Astrocyte of the cerebellum (primary cell): ENCODE measurements around the gene HECTD2.
A peak's percentile ranks its signal among the peaks of the same experiment; 100 is the strongest.

Source experiments
- DNase-seq: peaks from one replicate; pipeline ENCODE4 v3.0.0-alpha.2; 2011; ENCODE audit warnings: low read depth
- H3K4me3 ChIP-seq: 2 replicates; pipeline ENCODE4 v1.5.1; 2011; ENCODE audit warnings: mild to moderate bottlenecking, low read depth, low read length, moderate library complexity
- in situ Hi-C: cut with HindIII; loops from 2 replicates; pipeline ENCODE4 v1.10.0; 2017; ENCODE audit warnings: low sequenced_read_pairs
- TF ChIP-seq, protein P1 (sequence below): IDR thresholded peaks from 2 replicates; pipeline ENCODE4 v1.5.1; 2012; ENCODE audit warnings: low read length, low read depth, moderate library complexity, mild to moderate bottlenecking; ENCODE audit errors: missing control alignments

HECTD2 gene

GRCh38 chr10:91391920-91392319, 18.2 kb upstream of the HECTD2 start:
- H3K4me3 ChIP-seq: no peak overlapping the region
- in situ Hi-C loops: no loop called here
- TF ChIP-seq, protein P1, sequence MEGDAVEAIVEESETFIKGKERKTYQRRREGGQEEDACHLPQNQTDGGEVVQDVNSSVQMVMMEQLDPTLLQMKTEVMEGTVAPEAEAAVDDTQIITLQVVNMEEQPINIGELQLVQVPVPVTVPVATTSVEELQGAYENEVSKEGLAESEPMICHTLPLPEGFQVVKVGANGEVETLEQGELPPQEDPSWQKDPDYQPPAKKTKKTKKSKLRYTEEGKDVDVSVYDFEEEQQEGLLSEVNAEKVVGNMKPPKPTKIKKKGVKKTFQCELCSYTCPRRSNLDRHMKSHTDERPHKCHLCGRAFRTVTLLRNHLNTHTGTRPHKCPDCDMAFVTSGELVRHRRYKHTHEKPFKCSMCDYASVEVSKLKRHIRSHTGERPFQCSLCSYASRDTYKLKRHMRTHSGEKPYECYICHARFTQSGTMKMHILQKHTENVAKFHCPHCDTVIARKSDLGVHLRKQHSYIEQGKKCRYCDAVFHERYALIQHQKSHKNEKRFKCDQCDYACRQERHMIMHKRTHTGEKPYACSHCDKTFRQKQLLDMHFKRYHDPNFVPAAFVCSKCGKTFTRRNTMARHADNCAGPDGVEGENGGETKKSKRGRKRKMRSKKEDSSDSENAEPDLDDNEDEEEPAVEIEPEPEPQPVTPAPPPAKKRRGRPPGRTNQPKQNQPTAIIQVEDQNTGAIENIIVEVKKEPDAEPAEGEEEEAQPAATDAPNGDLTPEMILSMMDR: no peak
- no peak for DNase-seq

DNA sequence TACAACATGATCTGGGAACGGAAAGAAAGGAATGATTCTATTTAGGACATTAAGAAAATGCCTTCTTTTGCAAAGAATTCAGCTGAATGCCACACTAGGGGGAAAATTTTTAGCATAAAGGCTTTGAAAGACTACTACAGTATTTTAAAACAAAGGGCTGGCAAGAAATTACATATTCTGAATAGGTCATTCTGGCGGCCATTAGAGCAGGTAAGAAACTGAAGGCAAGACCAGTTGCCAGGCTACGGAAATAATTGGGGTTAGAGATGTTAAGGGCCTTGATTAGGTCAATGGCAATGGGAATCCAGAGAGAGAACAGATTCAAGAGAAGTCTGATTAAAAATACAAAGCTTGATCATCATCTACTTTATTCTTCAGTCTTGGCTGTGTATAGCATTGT, 3.8 kb upstream of the HECTD2 start:
- H3K4me3 ChIP-seq: no peak overlapping the region
- in situ Hi-C loops: no loop called here
- TF ChIP-seq, protein P1: no peak

GRCh38 chr10:91409069-91409868, 875 bp upstream of the HECTD2 start:
- peak overlapping the region; percentile 73 for H3K4me3 ChIP-seq
- in situ Hi-C loops: no loop called here
- TF ChIP-seq, protein P1: no peak
- DNase-seq: peak; percentile 69

More for the DNA sequence above, 3.8 kb upstream of the HECTD2 start:
- DNase-seq: no peak

DNA sequence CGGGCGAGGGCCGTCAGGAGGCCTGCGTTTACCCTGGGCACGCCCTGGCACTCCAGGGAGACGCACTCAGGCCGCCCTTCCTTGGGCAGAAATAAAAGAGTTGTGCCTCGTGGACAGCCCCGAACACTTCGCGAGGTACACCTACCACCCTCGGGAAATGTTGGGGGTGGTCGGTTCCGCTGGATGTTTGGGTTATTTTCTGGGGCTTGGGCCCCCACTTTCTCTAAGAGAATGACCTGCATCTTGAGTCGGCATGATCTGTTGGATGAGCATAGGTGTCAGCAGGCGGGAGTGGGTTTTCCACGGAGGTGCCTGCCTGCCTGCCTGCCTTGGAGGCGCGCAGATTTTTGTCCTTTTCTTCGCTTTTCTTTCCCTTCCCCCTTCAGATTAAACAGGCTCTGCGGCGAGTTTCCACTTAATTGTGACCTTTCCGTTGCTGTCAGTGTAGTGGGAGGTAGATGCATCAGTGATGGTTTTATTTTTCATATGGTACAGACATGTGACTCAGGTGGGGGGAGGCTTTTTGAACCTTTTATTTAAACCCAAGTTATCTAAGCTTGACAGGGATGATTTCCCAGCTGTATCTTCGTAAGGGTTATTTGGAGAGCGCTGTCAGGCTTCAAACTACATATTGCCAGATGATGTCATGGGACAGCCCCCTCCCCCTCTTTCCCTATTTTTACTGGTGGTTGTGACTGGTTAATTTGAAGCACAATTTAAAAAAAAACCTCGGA, 661 bp downstream of the HECTD2 start:
- TF ChIP-seq, protein P1: no peak
- no peak for DNase-seq
- in situ Hi-C loops: no loop called here
- H3K4me3 ChIP-seq: peak overlapping the region; percentile 73

GRCh38 chr10:91411621-91412020, 1.5 kb downstream of the HECTD2 start:
- in situ Hi-C loops: no loop called here
- peak overlapping the region; percentile 73 for H3K4me3 ChIP-seq
- DNase-seq: no peak
- TF ChIP-seq, protein P1: no peak

DNA sequence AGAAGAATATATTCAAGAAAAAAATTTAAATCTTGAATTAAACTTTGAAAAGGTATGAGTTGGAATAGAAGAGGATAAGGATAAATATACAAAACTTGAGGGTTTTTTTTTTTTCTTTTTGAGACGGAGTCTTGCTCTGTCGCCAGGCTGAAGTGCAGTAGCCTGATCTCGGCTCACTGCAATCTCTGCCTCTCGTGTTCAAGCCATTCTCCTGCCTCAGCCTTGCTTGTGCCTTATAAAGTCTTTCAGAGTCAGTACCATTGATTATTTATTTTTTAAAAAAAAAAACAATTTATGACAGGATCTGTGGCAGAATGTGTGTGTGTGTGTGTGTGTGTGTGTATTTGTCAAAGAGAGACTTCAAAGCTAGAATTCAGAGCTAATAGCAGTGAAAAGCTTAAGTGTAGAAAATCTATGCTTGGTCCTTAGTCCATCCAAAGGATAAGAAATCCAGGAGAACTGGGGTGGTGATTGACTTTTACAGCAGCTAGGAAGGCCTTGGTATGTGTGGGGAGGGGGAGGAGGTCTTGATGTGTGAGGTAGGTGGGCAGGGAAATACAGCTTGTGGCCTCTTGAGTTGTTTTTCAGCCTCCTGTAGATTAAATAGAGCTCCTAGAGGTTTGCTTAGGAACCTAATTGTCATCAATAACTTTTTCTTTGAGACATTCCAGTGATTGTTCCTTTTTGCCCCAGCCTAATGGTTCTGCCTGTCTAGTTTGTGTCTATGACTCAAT, 2.4 kb downstream of the HECTD2 start:
- DNase-seq: no peak
- in situ Hi-C loops: no loop called here
- TF ChIP-seq, protein P1: no peak
- no peak overlapping the region for H3K4me3 ChIP-seq
